Upper lobe of right lung (tissue), 1 donor: Measurements from ENCODE around the gene PLP2. TPM values are rescaled to one million over a fixed set of nuclear protein-coding genes. Genes with fewer than 3 reads are reported as not detected.
"Not testable (repeated sequence)": the region's sequence is repeated elsewhere in the genome, so short reads cannot be mapped to it uniquely, and the experiment has no call there.

Experiments used
- ATAC-seq: fragments of 200-7000 bp; cut with Tn5 transposase; one replicate; pipeline ENCODE4 v1.9.1; 2020; ENCODE audit warnings: mild to moderate bottlenecking, moderate library complexity
- DNase-seq: peaks from one replicate; pipeline ENCODE4 v3.0.0-alpha.2; 2020
- H3K27ac ChIP-seq: fragments of 200-600 bp; one replicate; pipeline ENCODE4 v1.8.0; 2022
- H3K27me3 ChIP-seq: fragments of 200-600 bp; one replicate; pipeline ENCODE4 v1.8.0; 2022; ENCODE audit warnings: mild to moderate bottlenecking
- H3K36me3 ChIP-seq: fragments of 200-600 bp; one replicate; pipeline ENCODE4 v1.8.0; 2022
- H3K4me1 ChIP-seq: fragments of 200-600 bp; one replicate; pipeline ENCODE4 v1.8.0; 2022
- H3K4me3 ChIP-seq: fragments of 200-600 bp; one replicate; pipeline ENCODE4 v1.8.0; 2022; ENCODE audit warnings: mild to moderate bottlenecking
- H3K9me3 ChIP-seq: fragments of 200-600 bp; one replicate; pipeline ENCODE4 v1.8.0; 2022
- CTCF ChIP-seq: fragments of 200-600 bp; IDR thresholded peaks from one replicate; pipeline ENCODE4 v1.8.0; 2022; ENCODE audit warnings: antibody characterized with exemption
- intact Hi-C: fragments of 100-400 bp; cut with DNase I; formaldehyde crosslinking; loops from one replicate; pipeline ENCODE4 v1.11.0; 2022
- total RNA-seq: library from RNA; stranded (reverse); fragmentation: NEBNext Ultra II Directional; extraction: Animal tissue kit (Norgen Biotek cat#: 25700); gene quantifications from one replicate; pipeline ENCODE4 v1.2.1, GENCODE V29; 2021
- donor health status: DM: no; HTN: yes; CAD: no; lungs with severe emphysema.

The PLP2 gene
- total RNA-seq, 1 donor from 2014 or later: 90.9 TPM

- Histone ChIP-seq H3K36me3 (no peaks in the 10 kb centered on the region), H3K27ac (peak overlapping the region; percentile 87), H3K9me3 (no peaks in the 10 kb centered on the region), H3K4me3 (peak overlapping the region; percentile 40), H3K27me3 (no peaks in the 10 kb centered on the region), H3K4me1 (peaks cover 5% of the 10 kb centered on the region)
- intact Hi-C loops: no loop called here
- ATAC-seq: peak; percentile 38
- TF ChIP-seq CTCF: no peak
- DNase-seq: peak; percentile 82
Observed at GRCh38 chrX:49166914-49167739, 4.6 kb upstream of the PLP2 start.

DNA sequence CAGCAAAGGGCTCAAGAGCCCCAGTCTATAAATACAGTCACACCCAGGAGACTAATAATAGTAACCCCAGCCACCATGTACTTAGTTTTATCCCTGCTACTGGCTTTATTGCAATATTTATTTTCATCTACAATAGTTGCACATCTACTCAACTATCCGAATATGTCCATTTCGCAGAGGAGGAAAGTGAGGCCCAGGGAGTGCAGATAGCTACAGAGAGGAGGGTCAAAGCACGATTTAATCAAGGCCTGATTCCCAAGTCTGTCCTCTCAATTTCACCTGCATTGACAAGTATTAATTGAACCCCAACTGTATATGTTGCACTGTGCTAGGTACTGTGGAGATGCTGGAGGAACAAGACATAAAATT lies 4.0 kb upstream of the PLP2 start:
- intact Hi-C loops: no loop called here

GRCh38 chrX:49172280-49172780 lies 632 bp downstream of the PLP2 start:
- Histone ChIP-seq H3K27ac (peak overlapping the region; percentile 77), H3K9me3 (no peaks in the 10 kb centered on the region), H3K4me3 (peak overlapping the region; percentile 63), H3K4me1 (peaks cover 5% of the 10 kb centered on the region), H3K36me3 (no peaks in the 10 kb centered on the region), H3K27me3 (no peaks in the 10 kb centered on the region)
- intact Hi-C loops: no loop called here
- peak; percentile 86 for DNase-seq
- peak; percentile 85 for ATAC-seq
- TF ChIP-seq CTCF: no peak

More for the DNA sequence above, 4.0 kb upstream of the PLP2 start:
- no peaks in the 10 kb centered on the region for H3K27me3 ChIP-seq
- H3K27ac ChIP-seq: peak overlapping the region; percentile 87
- peak overlapping the region; percentile 40 for H3K4me3 ChIP-seq
- ATAC-seq: no peak
- DNase-seq: no peak
- no peaks in the 10 kb centered on the region for H3K9me3 ChIP-seq
- no peak for TF ChIP-seq CTCF
- peaks cover 5% of the 10 kb centered on the region for H3K4me1 ChIP-seq
- no peaks in the 10 kb centered on the region for H3K36me3 ChIP-seq

DNA sequence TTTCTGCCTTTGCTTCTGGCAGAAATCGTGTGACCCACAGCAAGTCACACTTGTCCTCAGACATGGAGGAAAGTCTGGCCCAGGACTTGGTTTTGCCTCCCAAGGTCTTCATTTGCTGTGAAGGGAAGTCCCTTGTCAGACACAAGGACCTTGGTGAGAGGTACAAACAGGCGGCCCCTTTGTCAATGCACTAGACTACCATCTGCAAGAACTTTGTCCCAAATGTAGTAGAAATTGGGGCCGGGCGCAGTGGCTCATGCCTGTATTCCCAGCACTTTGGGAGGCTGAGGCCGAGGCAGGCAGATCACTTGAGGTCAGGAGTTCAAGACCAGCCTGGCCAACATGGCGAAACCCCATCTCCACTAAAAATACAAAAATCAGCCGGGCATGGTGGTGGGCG lies 1.8 kb downstream of the PLP2 start:
- H3K36me3 ChIP-seq, H3K4me3 ChIP-seq, H3K27me3 ChIP-seq, H3K9me3 ChIP-seq, H3K27ac ChIP-seq, H3K4me1 ChIP-seq, DNase-seq, ATAC-seq, intact Hi-C loops: not testable (repeated sequence)

DNA sequence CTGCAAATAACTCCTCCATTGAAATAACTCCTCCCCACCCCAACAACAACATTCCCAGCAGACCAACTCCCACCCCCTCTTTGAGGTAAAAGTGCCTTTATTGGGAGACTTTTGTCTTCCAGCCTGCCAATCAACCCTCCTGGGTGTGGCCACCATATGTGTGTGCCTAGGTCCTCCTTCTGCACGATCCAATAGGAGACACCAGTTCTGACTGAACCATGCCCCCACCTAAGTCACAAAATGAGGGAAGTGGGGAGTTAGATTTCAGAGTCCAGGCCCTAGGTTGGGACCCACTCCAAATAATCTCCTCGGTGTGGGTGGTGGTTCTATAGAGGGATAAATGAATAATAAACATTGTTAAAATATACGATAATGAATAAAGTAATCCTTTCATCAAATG lies 3.0 kb downstream of the PLP2 start:
- Histone ChIP-seq H3K9me3 (no peaks in the 10 kb centered on the region), H3K36me3 (no peaks in the 10 kb centered on the region)
- intact Hi-C loops: no loop called here

More for the DNA sequence above, 3.0 kb downstream of the PLP2 start:
- Histone ChIP-seq H3K4me1 (no peaks in the 10 kb centered on the region), H3K4me3 (no peak overlapping the region), H3K27ac (no peak overlapping the region), H3K27me3 (no peaks in the 10 kb centered on the region)
- no peak for ATAC-seq
- no peak for DNase-seq
- TF ChIP-seq CTCF: no peak
